Activated CD8-positive, alpha-beta memory T cell treated with anti-CD3 and anti-CD28 coated beads for 48 hours (primary cell): Measurements from ENCODE around the gene CFLAR.
"Not testable (repeated sequence)": the region's sequence is repeated elsewhere in the genome, so short reads cannot be mapped to it uniquely, and the experiment has no call there.

Experiments
- DNase-seq, 3 experiments: peaks; one replicate each; pipeline ENCODE4 v3.0.0-alpha.2; 2020; ENCODE audit warnings: low read depth in 2 of 3, low spot score in 2 of 3

The CFLAR gene

GRCh38 chr2:201174687-201175086 lies 58.7 kb downstream of the CFLAR start:
- no peak for DNase-seq

GRCh38 chr2:201176081-201176481 lies 60.1 kb downstream of the CFLAR start:
- DNase-seq, result no peak

- DNase-seq, result no peak
Observed at GRCh38 chr2:201180010-201180409, 64.0 kb downstream of the CFLAR start.

GRCh38 chr2:201182650-201183364 lies 66.8 kb downstream of the CFLAR start, which contains the start of gene CASP10:
CASP10 (plus strand) TSS chr2:201183141; CDS start chr2:201185778, 2,637 bp downstream.
- DNase-seq, result no peak

- no peak for DNase-seq
Observed at GRCh38 chr2:201183365-201183727, 67.4 kb downstream of the CFLAR start.

GRCh38 chr2:201183835-201184234 lies 67.9 kb downstream of the CFLAR start:
- not testable (repeated sequence) for DNase-seq

GRCh38 chr2:201184248-201184647 lies 68.3 kb downstream of the CFLAR start:
- not testable (repeated sequence) for DNase-seq

GRCh38 chr2:201185863-201186262 lies 69.9 kb downstream of the CFLAR start:
- DNase-seq, result no peak

- no peak for DNase-seq
Observed at GRCh38 chr2:201186982-201187381, 71.0 kb downstream of the CFLAR start.

GRCh38 chr2:201188449-201188848 lies 72.5 kb downstream of the CFLAR start:
- no peak for DNase-seq

GRCh38 chr2:201191132-201191875 lies 75.3 kb downstream of the CFLAR start:
- DNase-seq, result no peak

GRCh38 chr2:201194097-201194496 lies 78.1 kb downstream of the CFLAR start:
- no peak for DNase-seq

GRCh38 chr2:201195331-201195730 lies 79.4 kb downstream of the CFLAR start:
- no peak for DNase-seq

- no peak for DNase-seq
Observed at GRCh38 chr2:201196003-201196402, 80.0 kb downstream of the CFLAR start.

GRCh38 chr2:201196803-201197202 lies 80.8 kb downstream of the CFLAR start:
- DNase-seq, result no peak

- no peak for DNase-seq
Observed at GRCh38 chr2:201197781-201198180, 81.8 kb downstream of the CFLAR start.

GRCh38 chr2:201199847-201200246 lies 83.9 kb downstream of the CFLAR start:
- DNase-seq, result no peak

- DNase-seq, result no peak
Observed at GRCh38 chr2:201200345-201200744, 84.4 kb downstream of the CFLAR start.

- no peak for DNase-seq
Observed at GRCh38 chr2:201201371-201201770, 85.4 kb downstream of the CFLAR start.

GRCh38 chr2:201203916-201204654 lies 88.1 kb downstream of the CFLAR start:
- DNase-seq, result no peak

GRCh38 chr2:201204655-201205514 lies 88.9 kb downstream of the CFLAR start:
- DNase-seq, result no peak
